Effector CD8-positive, alpha-beta T cell (primary cell): ENCODE measurements around the gene SUN3.
"Not testable (repeated sequence)": the region's sequence is repeated elsewhere in the genome, so short reads cannot be mapped to it uniquely, and the experiment has no call there.

Experiments used
- DNase-seq: peaks from one replicate; lab custom pipeline; 2025; lab: John Stamatoyannopoulos, UW

SUN3 gene

DNA sequence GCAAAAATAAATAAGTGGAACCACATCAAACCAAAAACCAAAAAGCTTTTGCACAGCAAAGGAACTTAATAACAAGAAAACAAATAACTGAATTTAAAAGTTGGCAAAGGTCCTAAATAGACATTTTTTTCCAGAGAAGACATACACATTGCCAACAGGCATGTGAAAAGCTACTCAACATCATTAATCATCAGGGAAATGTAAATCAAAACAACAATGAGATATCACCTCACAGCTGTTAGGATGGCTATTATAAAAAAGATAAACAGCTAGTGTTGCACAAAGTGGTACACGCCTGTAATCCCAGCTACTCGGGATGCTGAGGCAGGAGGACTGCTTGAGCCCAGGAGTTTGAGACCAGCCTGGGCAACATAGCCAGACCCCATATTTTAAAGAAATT lies 2.2 kb upstream of the SUN3 start:
- no peak for DNase-seq

DNA sequence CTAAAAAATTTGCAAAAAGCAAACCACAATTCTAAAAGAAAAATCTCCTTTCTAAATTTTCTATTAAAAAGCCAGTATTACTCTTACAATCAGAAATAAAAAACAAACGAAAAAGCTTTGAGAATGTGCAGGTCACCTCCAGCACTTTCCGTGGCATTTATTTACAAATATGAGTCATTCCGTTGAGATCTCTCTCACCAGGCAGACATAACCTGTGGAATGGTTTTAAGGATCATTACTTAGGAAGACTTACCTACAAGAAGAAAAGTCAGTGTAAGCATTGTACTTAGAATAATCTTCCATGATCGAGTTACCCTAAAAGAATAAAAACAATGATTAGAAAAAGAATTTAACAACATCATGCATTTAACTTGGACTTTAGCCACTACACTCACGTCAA lies 3.3 kb downstream of the SUN3 start:
- DNase-seq = no peak

DNA sequence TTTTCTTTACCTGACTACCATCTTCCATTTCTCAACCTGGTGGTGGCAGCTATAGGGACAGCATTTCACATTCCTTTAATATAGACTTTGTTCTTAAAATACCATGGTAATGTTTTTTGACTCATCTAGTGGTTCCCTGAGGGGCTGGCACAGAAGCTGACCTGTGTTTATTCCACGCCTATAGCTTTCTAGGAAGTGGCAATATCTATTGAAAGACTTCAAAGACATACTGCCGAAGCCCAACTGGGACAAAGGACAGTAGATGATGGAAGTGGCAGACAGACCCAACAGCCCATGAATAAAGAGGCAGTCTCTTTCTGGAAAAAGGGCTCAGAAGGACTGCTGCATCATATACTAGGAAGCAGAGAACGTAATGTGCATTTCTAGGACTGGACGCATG lies 11.2 kb downstream of the SUN3 start:
- DNase-seq = no peak

DNA sequence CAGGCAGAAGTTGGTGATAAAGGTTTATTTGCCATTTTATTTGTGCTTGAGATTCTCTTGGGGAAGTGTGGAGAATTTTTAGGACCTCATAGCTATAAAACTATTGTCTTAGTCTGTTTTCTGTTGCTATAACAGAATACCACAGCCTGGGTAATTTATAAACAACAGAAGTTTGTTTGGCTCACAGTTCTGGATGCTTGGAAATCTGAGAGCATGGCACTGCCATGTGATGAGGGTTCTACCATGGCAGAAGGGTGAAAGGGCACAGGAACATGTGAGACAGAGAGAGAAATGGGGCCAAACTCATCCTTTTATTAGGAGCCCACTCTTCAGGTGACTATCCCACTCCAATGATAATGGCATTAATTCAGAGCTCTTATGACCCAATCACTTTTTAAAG lies 12.3 kb downstream of the SUN3 start:
- no peak for DNase-seq

DNA sequence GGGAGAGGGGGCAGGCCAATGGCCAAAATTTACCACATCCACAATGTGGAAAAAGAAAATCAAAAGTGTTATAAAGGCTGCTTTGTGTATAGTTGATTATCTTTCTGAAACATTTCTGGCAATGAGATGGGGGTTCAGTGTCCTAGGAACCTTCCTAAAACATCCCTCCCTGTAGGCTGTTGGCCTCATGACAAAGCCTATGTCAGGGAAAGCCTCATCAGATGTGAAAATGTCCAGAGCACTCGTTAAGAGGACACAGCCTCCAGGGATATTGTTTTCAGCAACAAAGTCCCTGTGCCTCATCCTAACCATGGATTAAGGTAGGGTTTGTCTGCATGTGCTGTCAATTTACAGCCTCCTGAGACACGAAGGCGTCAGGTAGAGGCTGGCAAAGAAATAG lies 17.0 kb downstream of the SUN3 start:
- DNase-seq = no peak

DNA sequence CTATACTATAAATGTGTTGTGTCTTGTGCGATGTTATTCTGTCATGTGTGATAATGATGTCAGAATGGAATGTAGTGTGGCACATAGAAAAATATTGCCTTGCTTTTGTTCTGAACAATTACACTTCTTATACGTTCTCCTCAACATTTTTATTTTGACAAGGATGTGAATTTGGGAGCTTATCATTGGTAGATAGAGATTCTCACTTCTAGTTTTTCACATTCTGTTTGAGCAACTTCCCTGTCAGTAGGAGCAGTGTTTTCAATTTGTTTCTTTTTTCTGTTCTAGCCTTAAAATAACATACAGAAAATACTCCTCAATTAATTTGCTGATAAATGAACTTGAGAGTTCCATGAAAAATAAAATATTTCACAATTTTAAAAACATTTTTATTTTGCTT lies 17.6 kb downstream of the SUN3 start:
- no peak for DNase-seq

DNA sequence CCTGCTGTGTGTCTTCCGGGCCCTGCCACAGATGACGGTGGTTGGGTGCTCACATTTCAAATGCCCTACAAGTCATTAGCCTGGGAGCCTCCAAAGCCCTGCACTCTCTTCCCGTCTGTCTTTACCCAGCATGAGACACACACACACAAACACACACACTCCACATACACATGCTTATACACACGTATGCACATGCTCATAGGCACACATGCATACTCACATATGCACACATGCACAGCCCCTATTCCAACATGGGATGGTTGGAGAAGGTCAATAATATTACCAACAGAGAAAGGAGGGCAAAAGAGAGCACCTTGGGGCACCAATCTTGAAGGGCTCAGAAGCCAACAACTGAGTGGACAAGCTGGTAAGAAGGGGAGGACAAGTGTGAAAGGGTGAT lies 19.0 kb downstream of the SUN3 start:
- DNase-seq = no peak

DNA sequence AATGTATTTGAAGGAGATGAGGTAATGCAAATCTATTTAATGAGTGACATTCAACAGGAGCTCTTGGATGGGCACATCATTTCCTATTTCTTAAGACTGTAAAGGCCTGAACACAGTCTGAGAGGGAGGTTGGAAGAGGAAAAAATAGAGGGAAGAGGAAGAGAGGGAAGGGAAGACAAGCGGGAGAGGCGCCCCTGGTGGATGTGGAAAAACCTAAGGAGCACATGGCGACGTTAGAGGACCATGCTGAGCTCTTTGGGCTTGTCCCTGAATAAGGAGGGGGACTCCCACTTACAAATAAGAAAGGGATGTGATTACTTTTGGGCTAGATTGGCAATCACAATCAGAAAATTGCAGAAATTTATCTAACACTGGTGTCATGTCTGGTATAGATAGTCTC lies 19.6 kb downstream of the SUN3 start:
- DNase-seq = no peak

DNA sequence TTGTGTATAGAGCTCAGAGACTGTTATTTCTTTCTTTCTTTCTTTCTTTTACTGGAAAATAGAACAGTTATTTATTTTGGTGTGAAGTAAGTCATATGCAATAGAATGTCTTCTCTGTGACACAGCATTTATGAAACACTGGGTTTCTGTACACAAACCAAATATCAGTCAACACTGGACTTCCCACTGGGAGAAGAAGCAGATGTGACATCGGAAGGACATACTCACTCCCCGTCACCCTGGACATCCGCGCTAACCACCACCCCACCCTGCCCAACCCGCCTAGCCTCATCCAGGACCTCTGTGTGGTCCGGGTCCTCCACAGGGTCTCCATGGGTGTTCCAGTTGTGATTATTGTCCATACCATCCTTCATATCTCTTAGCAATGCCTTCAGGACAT lies 22.0 kb downstream of the SUN3 start:
- no peak for DNase-seq

DNA sequence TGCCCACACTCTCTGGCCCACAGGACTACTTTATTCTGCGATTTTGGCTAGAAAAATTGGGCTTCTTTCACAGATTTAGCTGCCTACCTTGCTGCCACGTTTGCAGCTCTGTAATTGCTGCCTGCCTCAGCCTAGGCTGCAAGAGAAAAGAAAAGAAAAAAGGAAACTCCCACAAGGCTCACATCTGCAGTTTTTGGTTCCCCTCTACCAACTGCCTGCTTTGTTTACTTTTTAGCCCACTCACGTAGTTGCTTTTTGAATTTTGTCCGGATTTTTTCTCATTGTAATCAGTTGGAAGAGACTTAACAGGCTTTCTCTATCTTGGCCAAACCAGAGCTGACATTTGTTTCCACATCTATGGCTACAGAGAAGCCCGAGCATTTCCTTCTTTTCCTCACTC lies 24.3 kb downstream of the SUN3 start:
- no peak for DNase-seq

DNA sequence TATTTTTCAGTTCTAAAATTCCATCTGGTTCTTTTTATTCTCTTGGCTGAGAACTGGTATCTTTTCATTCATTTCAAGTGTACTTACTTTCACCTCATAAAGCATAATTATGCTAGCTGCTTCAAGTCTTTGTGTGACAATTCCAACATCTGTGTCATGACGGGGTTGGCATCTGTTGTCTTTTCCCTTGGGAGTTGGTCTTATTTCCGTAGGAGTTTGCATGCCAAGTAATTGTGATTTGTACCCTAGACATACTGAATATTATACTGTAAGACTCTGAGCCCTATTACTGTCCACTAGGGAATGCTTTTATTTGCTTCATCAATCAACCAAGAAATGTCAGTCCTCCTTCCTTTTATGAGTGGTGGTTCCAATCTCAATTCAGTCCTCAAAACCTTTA lies 24.9 kb downstream of the SUN3 start:
- no peak for DNase-seq

DNA sequence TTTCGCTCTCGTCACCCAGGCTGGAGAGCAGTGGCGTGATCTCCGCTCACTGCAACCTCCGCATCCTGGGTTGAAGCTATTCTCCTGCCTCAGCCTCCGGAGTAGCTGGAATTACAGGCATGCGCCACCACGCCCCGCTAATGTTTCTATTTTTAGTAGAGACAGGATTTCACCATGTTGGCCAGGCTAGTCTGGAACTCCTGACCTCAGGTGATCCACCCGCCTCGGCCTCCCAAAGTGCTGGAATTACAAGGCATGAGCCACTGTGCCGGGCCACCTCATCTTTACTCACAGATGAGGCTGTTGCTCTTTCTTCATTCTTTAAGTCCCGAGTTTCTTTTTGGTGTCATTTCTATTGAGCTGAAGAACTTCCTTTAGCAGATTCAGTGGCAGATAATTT lies 28.7 kb downstream of the SUN3 start:
- not testable (repeated sequence) for DNase-seq

DNA sequence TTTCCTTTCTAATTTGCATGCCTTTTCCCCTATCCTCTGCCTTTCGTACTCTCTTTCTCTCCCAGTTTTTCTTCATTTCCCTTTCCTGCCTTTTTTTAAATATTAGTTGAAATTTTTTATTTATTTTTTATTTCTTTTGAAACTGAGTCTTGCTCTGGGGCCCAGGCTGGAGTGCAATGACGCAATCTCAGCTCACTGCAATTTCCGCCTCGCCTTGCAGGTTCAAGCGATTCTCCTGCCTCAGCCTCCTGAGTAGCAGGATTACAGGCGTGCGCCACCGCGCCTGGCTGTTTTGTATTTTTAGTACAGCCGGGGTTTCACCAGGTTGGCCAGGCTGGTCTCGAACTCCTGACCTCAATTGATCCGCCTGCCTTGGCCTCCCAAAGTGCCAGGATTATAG lies 29.5 kb downstream of the SUN3 start:
- no peak for DNase-seq

DNA sequence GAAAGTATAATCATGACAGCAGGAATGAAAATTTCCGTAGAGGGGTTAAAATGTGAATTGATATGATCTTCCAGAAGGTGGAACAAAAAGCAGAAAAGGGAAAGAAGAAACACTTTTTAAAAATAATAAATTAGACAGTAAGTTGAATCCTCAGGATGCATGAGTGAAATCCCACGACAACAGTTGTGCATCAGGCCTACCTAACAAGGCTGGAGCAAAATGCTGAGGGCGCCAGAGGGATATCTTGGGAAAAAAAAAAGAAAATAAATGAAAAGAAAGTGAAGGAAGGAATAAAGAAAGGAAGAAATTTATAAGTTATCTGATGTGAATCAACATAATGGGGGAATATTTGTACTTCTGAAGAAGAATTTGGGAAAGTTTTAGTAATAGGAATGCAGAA lies 36.5 kb downstream of the SUN3 start:
- no peak for DNase-seq

DNA sequence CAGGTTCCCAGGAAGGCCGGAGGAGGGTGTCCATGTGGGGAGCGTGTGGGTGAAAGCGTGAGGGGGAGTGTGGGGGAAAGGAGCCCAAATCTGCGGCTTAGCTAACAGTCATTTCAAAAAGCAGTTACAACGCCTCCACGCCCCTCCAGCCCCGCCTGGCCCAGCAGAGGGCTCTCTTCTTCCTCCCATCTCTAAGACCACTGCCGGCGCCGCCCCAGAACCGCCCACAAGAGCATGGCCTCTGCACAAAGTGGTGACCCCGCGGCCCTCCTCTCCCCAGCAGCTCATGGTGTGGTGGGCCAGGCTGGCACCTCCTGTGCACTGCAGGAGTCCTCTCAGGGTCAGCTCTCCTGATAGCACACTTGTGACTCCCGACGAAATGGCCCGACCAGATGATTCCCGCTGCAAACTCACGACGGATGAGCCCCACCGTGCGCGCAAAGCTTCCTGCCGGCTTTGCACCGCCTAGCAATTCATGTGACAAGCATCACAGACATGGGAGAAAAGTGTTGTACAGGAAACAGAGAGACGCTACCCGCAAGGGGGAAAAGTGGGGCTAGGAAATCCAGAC lies 37.1 kb downstream of the SUN3 start:
- DNase-seq = peak; percentile 60

DNA sequence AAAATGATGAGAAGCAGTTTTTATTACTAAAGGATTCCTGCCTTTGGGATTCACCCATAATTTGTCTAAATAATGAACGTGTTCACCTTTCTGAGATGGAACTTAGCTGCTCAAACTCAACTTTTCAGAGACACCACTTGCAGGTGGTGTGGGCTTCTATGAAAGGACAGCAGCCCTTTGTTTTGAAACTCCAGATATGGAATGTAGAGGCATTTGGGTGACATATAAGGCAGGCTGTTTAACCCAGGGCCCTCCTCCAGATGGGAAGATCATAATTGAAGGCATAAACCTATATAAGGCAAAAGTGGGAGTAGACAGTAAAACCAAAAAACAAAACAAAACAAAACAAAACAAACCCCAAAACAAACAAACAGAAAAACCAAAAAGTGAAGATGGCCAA lies 37.6 kb downstream of the SUN3 start:
- no peak for DNase-seq

DNA sequence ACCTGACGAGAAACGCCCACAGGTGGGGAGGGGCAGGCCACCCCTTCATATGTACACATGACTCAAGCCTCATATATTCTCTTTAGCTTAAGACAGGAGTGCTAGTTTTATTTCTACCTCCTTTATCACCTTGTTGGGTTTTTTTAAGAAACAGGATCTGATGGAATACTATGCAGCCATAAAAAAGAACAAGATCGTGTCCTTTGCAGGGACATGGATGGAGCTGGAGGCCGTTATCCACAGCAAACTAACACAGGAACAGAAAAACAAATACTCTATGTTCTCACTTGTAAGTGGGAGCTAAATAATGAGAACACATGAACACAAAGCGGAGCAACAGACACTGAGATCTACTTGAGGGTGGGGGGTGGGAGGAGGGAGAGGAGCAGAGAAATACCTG lies 38.3 kb downstream of the SUN3 start:
- DNase-seq = no peak

DNA sequence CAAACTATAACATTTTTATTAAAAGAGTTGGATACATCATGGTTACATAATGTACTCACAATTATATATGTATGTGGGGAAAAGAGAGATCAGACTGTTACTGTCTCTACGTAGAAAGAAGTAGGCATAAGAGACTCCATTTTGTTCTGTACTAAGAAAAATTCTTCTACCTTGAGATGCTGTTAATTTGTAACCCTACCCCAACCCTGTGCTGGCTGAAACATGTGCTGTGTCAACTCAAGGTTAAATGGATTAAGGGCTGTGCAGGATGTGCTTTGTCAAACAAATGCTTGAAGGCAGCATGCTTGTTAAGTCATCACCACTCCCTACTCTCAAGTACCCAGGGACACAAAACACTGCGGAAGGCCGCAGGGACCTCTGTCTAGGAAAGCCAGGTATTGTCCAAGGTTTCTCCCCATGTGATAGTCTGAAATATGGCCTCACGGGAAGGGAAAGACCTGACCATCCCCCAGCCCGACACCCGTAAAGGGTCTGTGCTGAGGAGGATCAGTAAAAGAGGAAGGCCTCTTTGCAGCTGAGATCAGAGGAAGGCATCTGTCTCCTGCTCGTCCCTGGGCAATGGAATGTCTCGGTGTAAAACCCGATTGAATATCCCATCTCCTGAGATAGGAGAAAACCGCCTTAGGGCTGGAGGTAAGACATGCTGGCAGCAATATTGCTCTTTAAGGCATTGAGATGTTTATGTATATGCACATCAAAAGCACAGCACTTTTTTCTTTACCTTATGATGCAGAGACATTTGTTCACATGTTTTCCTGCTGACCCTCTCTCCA lies 39.1 kb downstream of the SUN3 start:
- not testable (repeated sequence) for DNase-seq

DNA sequence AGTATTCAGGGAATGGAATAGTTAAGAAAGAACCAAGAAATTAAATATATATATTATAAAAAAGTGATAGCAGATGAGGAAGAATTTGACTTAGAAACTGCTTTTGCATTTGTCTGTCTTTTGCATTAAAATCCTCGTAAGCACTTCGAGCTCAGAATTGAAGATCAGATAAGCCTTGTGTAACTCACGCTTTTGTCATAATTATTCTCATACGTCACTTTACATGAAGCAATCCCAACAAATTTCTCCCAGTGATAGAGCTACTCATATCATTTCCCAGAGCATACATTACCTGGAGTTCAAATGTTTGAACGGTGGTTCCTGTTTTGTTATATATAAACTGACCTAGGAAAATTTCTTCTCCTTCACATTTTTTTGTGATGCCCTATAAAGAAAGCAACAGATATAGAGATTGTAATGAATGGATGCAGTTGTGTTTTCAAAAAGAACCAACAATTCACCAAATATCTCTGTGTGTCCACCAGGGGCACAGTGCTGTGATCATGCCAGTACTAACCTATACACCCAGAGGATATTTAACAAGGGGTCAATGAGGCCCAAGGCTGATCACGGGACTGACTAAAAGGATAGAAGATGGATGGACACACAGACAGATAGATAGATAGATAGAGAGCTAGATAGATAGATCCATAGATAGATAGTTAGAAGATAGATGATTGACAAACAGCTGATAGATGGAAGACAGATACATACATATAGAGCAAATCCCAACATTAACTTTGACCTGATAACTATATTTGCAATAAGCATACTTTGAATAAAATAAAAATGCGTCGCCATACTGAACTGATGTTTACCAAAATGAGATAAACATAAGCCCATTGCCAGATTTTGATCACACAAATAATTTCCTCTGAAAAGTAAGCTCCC lies 40.2 kb downstream of the SUN3 start:
- no peak for DNase-seq

DNA sequence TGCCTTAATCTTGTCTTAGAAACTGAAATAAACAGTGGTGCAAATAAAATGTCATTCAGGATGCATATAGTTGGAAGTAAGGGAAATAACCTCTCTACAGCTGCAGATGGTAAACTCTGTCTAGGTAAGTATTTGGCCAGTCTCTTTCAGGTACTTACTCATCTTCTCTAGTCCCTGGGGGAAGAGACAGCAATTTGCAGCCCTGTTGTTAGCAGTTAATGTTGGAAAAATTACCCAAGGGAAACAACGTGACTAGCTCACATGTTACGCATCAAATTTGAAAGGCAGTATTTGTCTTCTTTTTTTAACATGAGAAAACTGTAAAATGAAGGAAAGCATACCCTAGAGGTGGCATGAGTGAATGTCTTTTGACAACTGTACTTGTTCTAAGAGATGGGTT lies 46.3 kb downstream of the SUN3 start:
- no peak for DNase-seq

DNA sequence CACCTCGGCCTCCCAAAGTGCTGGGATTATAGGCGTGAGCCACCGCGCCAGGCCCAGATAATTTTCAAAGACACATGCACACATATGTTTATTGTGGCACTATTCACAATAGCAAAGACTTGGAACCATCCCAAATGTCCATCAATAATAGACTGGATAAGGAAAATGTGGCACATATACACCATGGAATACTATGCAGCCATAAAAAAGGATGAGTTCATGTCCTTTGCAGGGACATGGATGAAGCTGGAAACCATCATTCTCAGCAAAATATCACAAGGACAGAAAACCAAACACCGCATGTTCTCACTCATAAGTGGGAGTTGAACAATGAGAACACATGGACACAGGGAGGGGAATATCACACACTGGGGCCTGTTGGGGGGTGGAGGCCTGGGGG lies 48.3 kb downstream of the SUN3 start:
- DNase-seq = not testable (repeated sequence)

DNA sequence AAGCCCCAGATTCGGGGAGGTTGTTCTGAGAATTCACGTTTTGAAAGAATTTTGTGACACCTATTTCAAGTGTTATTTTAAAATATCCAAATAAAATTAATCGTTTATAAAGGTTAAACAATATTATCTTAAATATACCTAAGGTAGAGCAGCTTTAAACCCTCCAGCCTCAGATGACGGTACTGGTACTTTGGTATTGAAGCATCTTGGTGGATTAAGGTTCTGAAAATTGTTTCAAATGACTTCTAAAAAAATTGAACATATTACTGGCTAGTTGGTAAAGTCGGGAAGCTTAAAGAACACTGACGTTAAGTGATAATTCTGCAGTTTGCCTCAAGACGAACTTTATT lies 49.1 kb downstream of the SUN3 start:
- DNase-seq = no peak
